GM23338 (cell line): ENCODE results near the gene SEC14L1. TPM values are rescaled to one million over a fixed set of nuclear protein-coding genes. Genes with fewer than 3 reads are reported as not detected.

ENCODE experiments used
- ATAC-seq: fragments of 200-7000 bp; cut with Tn5 transposase; 3 replicates; pipeline ENCODE4 v1.9.1; 2020
- DNase-seq: peaks from one replicate; pipeline ENCODE4 v3.0.0-alpha.2; 2015; ENCODE audit warnings: low spot score
- H2AFZ ChIP-seq: fragments of 200-600 bp; sonication (generic); 2 replicates; pipeline ENCODE4 v1.8.0; 2016; ENCODE audit warnings: antibody characterized with exemption, mild to moderate bottlenecking, moderate library complexity
- H3F3A ChIP-seq: fragments of 200-600 bp; sonication (generic); replicated peaks from 2 replicates; pipeline ENCODE4 v1.8.0; 2017; ENCODE audit warnings: antibody characterized with exemption, mixed run types, low read depth
- H3K27ac ChIP-seq: fragments of 200-600 bp; sonication (generic); 2 replicates; pipeline ENCODE4 v1.6.1; 2016; ENCODE audit warnings: low read depth
- H3K27me3 ChIP-seq: fragments of 200-600 bp; sonication (generic); 2 replicates; pipeline ENCODE4 v1.8.0; 2016; ENCODE audit warnings: mild to moderate bottlenecking, mixed run types, moderate library complexity; ENCODE audit not compliant: insufficient read depth
- H3K36me3 ChIP-seq: fragments of 200-600 bp; sonication (generic); 2 replicates; pipeline ENCODE4 v1.8.0; 2016; ENCODE audit warnings: mild to moderate bottlenecking; ENCODE audit not compliant: insufficient read depth
- H3K4me1 ChIP-seq: fragments of 200-600 bp; sonication (generic); 2 replicates; pipeline ENCODE4 v1.8.0; 2016; ENCODE audit warnings: mild to moderate bottlenecking, moderate library complexity; ENCODE audit not compliant: insufficient read depth
- H3K4me2 ChIP-seq: fragments of 200-600 bp; sonication (generic); 2 replicates; pipeline ENCODE4 v1.7.1; 2017; ENCODE audit warnings: mixed run types
- H3K4me3 ChIP-seq: fragments of 200-600 bp; sonication (generic); 2 replicates; pipeline ENCODE4 v1.6.1; 2016; ENCODE audit warnings: mixed run types
- H3K79me2 ChIP-seq: fragments of 200-600 bp; sonication (generic); replicated peaks from 2 replicates; pipeline ENCODE4 v1.8.0; 2017; ENCODE audit warnings: mild to moderate bottlenecking; ENCODE audit not compliant: insufficient read depth
- H3K9me2 ChIP-seq: fragments of 200-600 bp; sonication (generic); 2 replicates; pipeline ENCODE4 v1.8.0; 2017; ENCODE audit not compliant: insufficient read depth
- H4K20me1 ChIP-seq: fragments of 200-600 bp; sonication (generic); replicated peaks from 2 replicates; pipeline ENCODE4 v1.8.0; 2017; ENCODE audit warnings: mild to moderate bottlenecking; ENCODE audit not compliant: insufficient read depth
- H3K27ac Mint-ChIP-seq: 2 replicates; pipeline ENCODE4 v1.8.0; 2020; ENCODE audit warnings: inconsistent platforms, mild to moderate bottlenecking, moderate library complexity, mixed read lengths
- H3K27me3 Mint-ChIP-seq: 3 replicates; pipeline ENCODE4 v1.8.0; 2022; ENCODE audit warnings: low read depth, mild to moderate bottlenecking, moderate library complexity, mixed read lengths, inconsistent platforms; ENCODE audit not compliant: insufficient read depth, poor library complexity
- H3K36me3 Mint-ChIP-seq: 3 replicates; pipeline ENCODE4 v1.8.0; 2021; ENCODE audit warnings: low read depth, mild to moderate bottlenecking, inconsistent platforms, moderate library complexity, mixed read lengths
- H3K4me1 Mint-ChIP-seq: 3 replicates; pipeline ENCODE4 v1.8.0; 2020; ENCODE audit warnings: mild to moderate bottlenecking, inconsistent platforms, mixed read lengths
- H3K4me3 Mint-ChIP-seq: 3 replicates; pipeline ENCODE4 v1.8.0; 2021; ENCODE audit warnings: moderate library complexity, mild to moderate bottlenecking, inconsistent platforms, mixed read lengths
- H3K9me3 Mint-ChIP-seq: 3 replicates; pipeline ENCODE4 v1.8.0; 2020; ENCODE audit warnings: moderate library complexity, mild to moderate bottlenecking, inconsistent platforms, mixed read lengths
- CREB1 ChIP-seq: fragments of 250-450 bp; sonication (Bioruptor Pico); IDR thresholded peaks from 2 replicates; pipeline ENCODE4 v1.5.0; 2020; ENCODE audit warnings: low read depth, mild to moderate bottlenecking, moderate library complexity
- EZH2 ChIP-seq: fragments of 200-600 bp; sonication (generic); IDR thresholded peaks from one replicate; pipeline ENCODE4 v1.8.0; 2017; ENCODE audit warnings: antibody characterized with exemption, mild to moderate bottlenecking, low read depth; ENCODE audit not compliant: unreplicated experiment
- EZH2phosphoT487 ChIP-seq: fragments of 200-600 bp; sonication (generic); IDR thresholded peaks from one replicate; pipeline ENCODE4 v1.8.1; 2018; ENCODE audit warnings: antibody characterized with exemption; ENCODE audit not compliant: unreplicated experiment
- JUNB ChIP-seq: IDR thresholded peaks from one replicate; pipeline ENCODE4 v1.6.1; 2016; ENCODE audit warnings: antibody characterized with exemption; ENCODE audit not compliant: unreplicated experiment
- NANOG ChIP-seq: IDR thresholded peaks from 2 replicates; pipeline ENCODE4 v1.6.1; 2016; ENCODE audit warnings: antibody characterized with exemption, borderline replicate concordance
- POLR2AphosphoS5 ChIP-seq: IDR thresholded peaks from 2 replicates; pipeline ENCODE4 v1.6.1; 2016; ENCODE audit warnings: antibody characterized with exemption, low read depth
- ZNF114 ChIP-seq: fragments of 250-450 bp; sonication (Bioruptor Pico); IDR thresholded peaks from 2 replicates; pipeline ENCODE4 v1.5.0; 2020; ENCODE audit warnings: mild to moderate bottlenecking, moderate library complexity
- ZNF331 ChIP-seq: fragments of 250-450 bp; sonication (Bioruptor Pico); IDR thresholded peaks from 2 replicates; pipeline ENCODE4 v1.5.0; 2020; ENCODE audit warnings: low read depth, mild to moderate bottlenecking, moderate library complexity
- polyA plus RNA-seq: library from polyadenylated mRNA; unstranded; fragments of >200 nt; fragmentation: Nextera tagmentation; extraction: Ambion mirVana; gene quantifications from 2 replicates; pipeline ENCODE4 v1.2.1, GENCODE V29; 2016
- total RNA-seq: library from RNA; depleted of rRNA; stranded (reverse); fragments of >200 nt; shearing (Covaris generic); gene quantifications from 2 replicates; pipeline ENCODE4 v1.2.3, GENCODE V29; 2014
- TF ChIP-seq, protein P1 (sequence below): IDR thresholded peaks from 2 replicates; pipeline ENCODE4 v1.6.1; 2016; ENCODE audit warnings: antibody characterized with exemption
- TF ChIP-seq, protein P2 (sequence below): fragments of 250-450 bp; sonication (Bioruptor Pico); IDR thresholded peaks from 2 replicates; pipeline ENCODE4 v1.5.0; 2020; ENCODE audit warnings: mild to moderate bottlenecking, moderate library complexity
- TF ChIP-seq, protein P3 (sequence below): IDR thresholded peaks from one replicate; pipeline ENCODE4 v1.6.1; 2018; ENCODE audit warnings: antibody characterized with exemption; ENCODE audit not compliant: unreplicated experiment
- TF ChIP-seq, protein P4 (sequence below), 2 experiments: fragments of 200-600 bp in 1 of 2; sonication (generic) in 1 of 2; conservative IDR thresholded peaks; 2 replicates each; pipeline versions ENCODE4 v1.5.1 to v1.6.1; 2016 to 2017; ENCODE audit warnings: antibody characterized with exemption in 2 of 2, low read depth in 2 of 2, mild to moderate bottlenecking in 2 of 2, moderate library complexity in 1 of 2

The SEC14L1 gene
- total and polyA plus RNA-seq, 2 experiments from 2014 or later, result 26.8 to 54.8 TPM

DNA sequence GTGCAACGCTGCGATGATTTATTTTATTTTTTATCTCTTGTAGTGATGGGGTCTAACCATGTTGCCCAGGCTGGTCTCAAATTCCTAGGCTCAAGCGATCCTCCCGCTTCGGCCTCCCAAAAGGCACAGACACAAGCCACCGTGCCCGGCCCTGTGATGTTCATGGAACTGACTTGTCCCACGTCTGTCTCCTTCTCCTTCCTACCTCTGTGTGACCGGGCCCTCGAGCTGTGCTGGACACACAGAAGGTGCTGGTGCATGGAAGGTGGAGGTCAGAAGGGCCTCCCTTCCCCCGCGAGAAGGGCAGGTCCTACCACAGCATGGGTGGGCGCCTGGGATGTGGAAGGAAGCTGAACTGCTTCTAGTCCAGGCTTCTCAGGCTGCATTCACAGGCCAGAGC is 88.0 kb downstream of the SEC14L1 start:
- Histone ChIP-seq H2AFZ (no peak overlapping the region; the same call in 1 of the 2 replicates), H3K9me2 (no peaks in the 10 kb centered on the region), H3K27ac (no peak overlapping the region), H3F3A (no peaks in the 10 kb centered on the region), H3K4me1 (no peaks in the 10 kb centered on the region), H4K20me1 (no peaks in the 10 kb centered on the region), H3K4me2 (no peak overlapping the region), H3K79me2 (no peaks in the 10 kb centered on the region), H3K36me3 (no peaks in the 10 kb centered on the region), H3K27me3 (no peaks in the 10 kb centered on the region), H3K4me3 (no peak overlapping the region)
- Mint-ChIP-seq H3K9me3 (peaks cover 4% of the 10 kb centered on the region; the same call in 2 of the 3 replicates), H3K36me3 (no peaks in the 10 kb centered on the region; the same call in 2 of the 3 replicates), H3K27me3 (peaks cover 12% of the 10 kb centered on the region), H3K4me1 (peaks cover 5% of the 10 kb centered on the region), H3K4me3 (no peak overlapping the region), H3K27ac (no peak overlapping the region)
- no peak for ATAC-seq
- no peak for TF ChIP-seq POLR2AphosphoS5
- TF ChIP-seq EZH2, result no peak
- no peak for TF ChIP-seq JUNB
- TF ChIP-seq, protein P1, sequence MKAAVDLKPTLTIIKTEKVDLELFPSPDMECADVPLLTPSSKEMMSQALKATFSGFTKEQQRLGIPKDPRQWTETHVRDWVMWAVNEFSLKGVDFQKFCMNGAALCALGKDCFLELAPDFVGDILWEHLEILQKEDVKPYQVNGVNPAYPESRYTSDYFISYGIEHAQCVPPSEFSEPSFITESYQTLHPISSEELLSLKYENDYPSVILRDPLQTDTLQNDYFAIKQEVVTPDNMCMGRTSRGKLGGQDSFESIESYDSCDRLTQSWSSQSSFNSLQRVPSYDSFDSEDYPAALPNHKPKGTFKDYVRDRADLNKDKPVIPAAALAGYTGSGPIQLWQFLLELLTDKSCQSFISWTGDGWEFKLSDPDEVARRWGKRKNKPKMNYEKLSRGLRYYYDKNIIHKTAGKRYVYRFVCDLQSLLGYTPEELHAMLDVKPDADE, result no peak
- TF ChIP-seq EZH2phosphoT487, result no peak
- TF ChIP-seq, protein P2, sequence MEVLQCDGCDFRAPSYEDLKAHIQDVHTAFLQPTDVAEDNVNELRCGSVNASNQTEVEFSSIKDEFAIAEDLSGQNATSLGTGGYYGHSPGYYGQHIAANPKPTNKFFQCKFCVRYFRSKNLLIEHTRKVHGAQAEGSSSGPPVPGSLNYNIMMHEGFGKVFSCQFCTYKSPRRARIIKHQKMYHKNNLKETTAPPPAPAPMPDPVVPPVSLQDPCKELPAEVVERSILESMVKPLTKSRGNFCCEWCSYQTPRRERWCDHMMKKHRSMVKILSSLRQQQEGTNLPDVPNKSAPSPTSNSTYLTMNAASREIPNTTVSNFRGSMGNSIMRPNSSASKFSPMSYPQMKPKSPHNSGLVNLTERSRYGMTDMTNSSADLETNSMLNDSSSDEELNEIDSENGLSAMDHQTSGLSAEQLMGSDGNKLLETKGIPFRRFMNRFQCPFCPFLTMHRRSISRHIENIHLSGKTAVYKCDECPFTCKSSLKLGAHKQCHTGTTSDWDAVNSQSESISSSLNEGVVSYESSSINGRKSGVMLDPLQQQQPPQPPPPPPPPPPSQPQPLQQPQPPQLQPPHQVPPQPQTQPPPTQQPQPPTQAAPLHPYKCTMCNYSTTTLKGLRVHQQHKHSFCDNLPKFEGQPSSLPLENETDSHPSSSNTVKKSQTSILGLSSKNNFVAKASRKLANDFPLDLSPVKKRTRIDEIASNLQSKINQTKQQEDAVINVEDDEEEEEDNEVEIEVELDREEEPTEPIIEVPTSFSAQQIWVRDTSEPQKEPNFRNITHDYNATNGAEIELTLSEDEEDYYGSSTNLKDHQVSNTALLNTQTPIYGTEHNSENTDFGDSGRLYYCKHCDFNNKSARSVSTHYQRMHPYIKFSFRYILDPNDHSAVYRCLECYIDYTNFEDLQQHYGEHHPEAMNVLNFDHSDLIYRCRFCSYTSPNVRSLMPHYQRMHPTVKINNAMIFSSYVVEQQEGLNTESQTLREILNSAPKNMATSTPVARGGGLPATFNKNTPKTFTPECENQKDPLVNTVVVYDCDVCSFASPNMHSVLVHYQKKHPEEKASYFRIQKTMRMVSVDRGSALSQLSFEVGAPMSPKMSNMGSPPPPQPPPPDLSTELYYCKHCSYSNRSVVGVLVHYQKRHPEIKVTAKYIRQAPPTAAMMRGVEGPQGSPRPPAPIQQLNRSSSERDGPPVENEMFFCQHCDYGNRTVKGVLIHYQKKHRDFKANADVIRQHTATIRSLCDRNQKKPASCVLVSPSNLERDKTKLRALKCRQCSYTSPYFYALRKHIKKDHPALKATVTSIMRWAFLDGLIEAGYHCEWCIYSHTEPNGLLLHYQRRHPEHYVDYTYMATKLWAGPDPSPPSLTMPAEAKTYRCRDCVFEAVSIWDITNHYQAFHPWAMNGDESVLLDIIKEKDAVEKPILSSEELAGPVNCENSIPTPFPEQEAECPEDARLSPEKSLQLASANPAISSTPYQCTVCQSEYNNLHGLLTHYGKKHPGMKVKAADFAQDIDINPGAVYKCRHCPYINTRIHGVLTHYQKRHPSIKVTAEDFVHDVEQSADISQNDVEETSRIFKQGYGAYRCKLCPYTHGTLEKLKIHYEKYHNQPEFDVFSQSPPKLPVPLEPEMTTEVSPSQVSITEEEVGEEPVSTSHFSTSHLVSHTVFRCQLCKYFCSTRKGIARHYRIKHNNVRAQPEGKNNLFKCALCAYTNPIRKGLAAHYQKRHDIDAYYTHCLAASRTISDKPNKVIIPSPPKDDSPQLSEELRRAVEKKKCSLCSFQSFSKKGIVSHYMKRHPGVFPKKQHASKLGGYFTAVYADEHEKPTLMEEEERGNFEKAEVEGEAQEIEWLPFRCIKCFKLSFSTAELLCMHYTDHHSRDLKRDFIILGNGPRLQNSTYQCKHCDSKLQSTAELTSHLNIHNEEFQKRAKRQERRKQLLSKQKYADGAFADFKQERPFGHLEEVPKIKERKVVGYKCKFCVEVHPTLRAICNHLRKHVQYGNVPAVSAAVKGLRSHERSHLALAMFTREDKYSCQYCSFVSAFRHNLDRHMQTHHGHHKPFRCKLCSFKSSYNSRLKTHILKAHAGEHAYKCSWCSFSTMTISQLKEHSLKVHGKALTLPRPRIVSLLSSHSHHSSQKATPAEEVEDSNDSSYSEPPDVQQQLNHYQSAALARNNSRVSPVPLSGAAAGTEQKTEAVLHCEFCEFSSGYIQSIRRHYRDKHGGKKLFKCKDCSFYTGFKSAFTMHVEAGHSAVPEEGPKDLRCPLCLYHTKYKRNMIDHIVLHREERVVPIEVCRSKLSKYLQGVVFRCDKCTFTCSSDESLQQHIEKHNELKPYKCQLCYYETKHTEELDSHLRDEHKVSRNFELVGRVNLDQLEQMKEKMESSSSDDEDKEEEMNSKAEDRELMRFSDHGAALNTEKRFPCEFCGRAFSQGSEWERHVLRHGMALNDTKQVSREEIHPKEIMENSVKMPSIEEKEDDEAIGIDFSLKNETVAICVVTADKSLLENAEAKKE, result no peak
- TF ChIP-seq NANOG, result no peak
- TF ChIP-seq, protein P3, sequence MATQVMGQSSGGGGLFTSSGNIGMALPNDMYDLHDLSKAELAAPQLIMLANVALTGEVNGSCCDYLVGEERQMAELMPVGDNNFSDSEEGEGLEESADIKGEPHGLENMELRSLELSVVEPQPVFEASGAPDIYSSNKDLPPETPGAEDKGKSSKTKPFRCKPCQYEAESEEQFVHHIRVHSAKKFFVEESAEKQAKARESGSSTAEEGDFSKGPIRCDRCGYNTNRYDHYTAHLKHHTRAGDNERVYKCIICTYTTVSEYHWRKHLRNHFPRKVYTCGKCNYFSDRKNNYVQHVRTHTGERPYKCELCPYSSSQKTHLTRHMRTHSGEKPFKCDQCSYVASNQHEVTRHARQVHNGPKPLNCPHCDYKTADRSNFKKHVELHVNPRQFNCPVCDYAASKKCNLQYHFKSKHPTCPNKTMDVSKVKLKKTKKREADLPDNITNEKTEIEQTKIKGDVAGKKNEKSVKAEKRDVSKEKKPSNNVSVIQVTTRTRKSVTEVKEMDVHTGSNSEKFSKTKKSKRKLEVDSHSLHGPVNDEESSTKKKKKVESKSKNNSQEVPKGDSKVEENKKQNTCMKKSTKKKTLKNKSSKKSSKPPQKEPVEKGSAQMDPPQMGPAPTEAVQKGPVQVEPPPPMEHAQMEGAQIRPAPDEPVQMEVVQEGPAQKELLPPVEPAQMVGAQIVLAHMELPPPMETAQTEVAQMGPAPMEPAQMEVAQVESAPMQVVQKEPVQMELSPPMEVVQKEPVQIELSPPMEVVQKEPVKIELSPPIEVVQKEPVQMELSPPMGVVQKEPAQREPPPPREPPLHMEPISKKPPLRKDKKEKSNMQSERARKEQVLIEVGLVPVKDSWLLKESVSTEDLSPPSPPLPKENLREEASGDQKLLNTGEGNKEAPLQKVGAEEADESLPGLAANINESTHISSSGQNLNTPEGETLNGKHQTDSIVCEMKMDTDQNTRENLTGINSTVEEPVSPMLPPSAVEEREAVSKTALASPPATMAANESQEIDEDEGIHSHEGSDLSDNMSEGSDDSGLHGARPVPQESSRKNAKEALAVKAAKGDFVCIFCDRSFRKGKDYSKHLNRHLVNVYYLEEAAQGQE, result no peak
- no peak for TF ChIP-seq ZNF331 (CRISPR knock-in tag)
- TF ChIP-seq CREB1 (CRISPR knock-in tag), result no peak
- TF ChIP-seq, protein P4, sequence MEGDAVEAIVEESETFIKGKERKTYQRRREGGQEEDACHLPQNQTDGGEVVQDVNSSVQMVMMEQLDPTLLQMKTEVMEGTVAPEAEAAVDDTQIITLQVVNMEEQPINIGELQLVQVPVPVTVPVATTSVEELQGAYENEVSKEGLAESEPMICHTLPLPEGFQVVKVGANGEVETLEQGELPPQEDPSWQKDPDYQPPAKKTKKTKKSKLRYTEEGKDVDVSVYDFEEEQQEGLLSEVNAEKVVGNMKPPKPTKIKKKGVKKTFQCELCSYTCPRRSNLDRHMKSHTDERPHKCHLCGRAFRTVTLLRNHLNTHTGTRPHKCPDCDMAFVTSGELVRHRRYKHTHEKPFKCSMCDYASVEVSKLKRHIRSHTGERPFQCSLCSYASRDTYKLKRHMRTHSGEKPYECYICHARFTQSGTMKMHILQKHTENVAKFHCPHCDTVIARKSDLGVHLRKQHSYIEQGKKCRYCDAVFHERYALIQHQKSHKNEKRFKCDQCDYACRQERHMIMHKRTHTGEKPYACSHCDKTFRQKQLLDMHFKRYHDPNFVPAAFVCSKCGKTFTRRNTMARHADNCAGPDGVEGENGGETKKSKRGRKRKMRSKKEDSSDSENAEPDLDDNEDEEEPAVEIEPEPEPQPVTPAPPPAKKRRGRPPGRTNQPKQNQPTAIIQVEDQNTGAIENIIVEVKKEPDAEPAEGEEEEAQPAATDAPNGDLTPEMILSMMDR (conservative IDR thresholded peaks at IDR 0.05; ENCODE audit: low read depth in 2 of 2), result no peak
- TF ChIP-seq ZNF114 (CRISPR knock-in tag), result no peak
- DNase-seq, result no peak
